Lung (tissue), 12 donors: ENCODE data around the gene PCBP3. TPM values are rescaled to one million over a fixed set of nuclear protein-coding genes. Genes with fewer than 3 reads are reported as not detected.

ENCODE experiments used
- ATAC-seq: fragments of 200-7000 bp; cut with Tn5 transposase; one replicate; pipeline ENCODE4 v1.9.1; 2020; ENCODE audit warnings: moderate number of reproducible peaks; ENCODE audit not compliant: insufficient read depth, low FRiP score
- DNase-seq, 3 donors: peaks; one replicate each; pipeline ENCODE4 v3.0.0-alpha.2; 2013 to 2017
- H3K27ac ChIP-seq, 2 donors: one replicate each; pipeline ENCODE4 v1.5.1; 2013; ENCODE audit warnings: mild to moderate bottlenecking in 2 of 2, moderate library complexity in 2 of 2, control low read depth in 1 of 2, inconsistent platforms in 1 of 2, low read depth in 1 of 2, low read length in 1 of 2
- H3K27me3 ChIP-seq, 3 donors: one replicate each; pipeline ENCODE4 v1.5.1; 2013; ENCODE audit warnings: low read length in 2 of 3; ENCODE audit not compliant: control insufficient read depth in 3 of 3, insufficient read depth in 3 of 3
- H3K36me3 ChIP-seq, 4 donors: one replicate each; pipeline ENCODE4 v1.5.1; 2013; ENCODE audit warnings: low read length in 4 of 4, mild to moderate bottlenecking in 1 of 4, moderate library complexity in 1 of 4; ENCODE audit not compliant: control insufficient read depth in 4 of 4, insufficient read depth in 4 of 4
- H3K4me1 ChIP-seq, 5 donors: one replicate each; pipeline ENCODE4 v1.5.1; 2013; ENCODE audit warnings: low read length in 5 of 5, mild to moderate bottlenecking in 2 of 5, moderate library complexity in 1 of 5; ENCODE audit not compliant: control insufficient read depth in 5 of 5, insufficient read depth in 5 of 5
- H3K4me3 ChIP-seq: one replicate; pipeline ENCODE4 v1.5.1; 2013; ENCODE audit warnings: mild to moderate bottlenecking, control low read depth, moderate library complexity
- H3K9ac ChIP-seq, 2 donors: one replicate each; pipeline ENCODE4 v1.5.1; 2013; ENCODE audit warnings: low read length in 2 of 2, control low read depth in 1 of 2; ENCODE audit not compliant: insufficient read depth in 1 of 2
- H3K9me3 ChIP-seq, 4 donors: one replicate each; pipeline ENCODE4 v1.5.1; 2013; ENCODE audit warnings: low read length in 3 of 4, mild to moderate bottlenecking in 1 of 4, moderate library complexity in 1 of 4; ENCODE audit not compliant: control insufficient read depth in 4 of 4, insufficient read depth in 3 of 4
- CTCF ChIP-seq: IDR thresholded peaks from 2 replicates; pipeline ENCODE4 v1.5.1; 2012; ENCODE audit warnings: mild to moderate bottlenecking; ENCODE audit errors: control extremely low read depth, extremely low read depth
- WGBS, 2 donors: extraction: QIAGEN DNeasy Blood & Tissue Kit; methylation state at CpG; one replicate each; pipeline ENCODE4 v1.1.7; 2013; 5-methylcytosine and 5-hydroxymethylcytosine counted together
- polyA plus RNA-seq, 2 donors: library from polyadenylated mRNA; stranded (reverse); fragments of 200-250 nt; gene quantifications; one replicate each; pipeline ENCODE4 v1.2.1, GENCODE V29; 2013
- total RNA-seq, 2 donors: library from RNA; depleted of rRNA in 1 of 2; stranded (reverse); fragments of >200 nt in 1 of 2; gene quantifications; one replicate each; pipeline ENCODE4 v1.2.1, GENCODE V29; 2014 to 2021
- donor health status: control.
- donor health status: control.
- donor health status: Bipolar disorder and iron deficiency.
- donor health status: healthy.
- donor health status: DM: yes; HTN: yes; CAD: no.

Gene PCBP3
- total and polyA plus RNA-seq, 4 donors: 1.6 to 8.2 (median 3.1) TPM

DNA sequence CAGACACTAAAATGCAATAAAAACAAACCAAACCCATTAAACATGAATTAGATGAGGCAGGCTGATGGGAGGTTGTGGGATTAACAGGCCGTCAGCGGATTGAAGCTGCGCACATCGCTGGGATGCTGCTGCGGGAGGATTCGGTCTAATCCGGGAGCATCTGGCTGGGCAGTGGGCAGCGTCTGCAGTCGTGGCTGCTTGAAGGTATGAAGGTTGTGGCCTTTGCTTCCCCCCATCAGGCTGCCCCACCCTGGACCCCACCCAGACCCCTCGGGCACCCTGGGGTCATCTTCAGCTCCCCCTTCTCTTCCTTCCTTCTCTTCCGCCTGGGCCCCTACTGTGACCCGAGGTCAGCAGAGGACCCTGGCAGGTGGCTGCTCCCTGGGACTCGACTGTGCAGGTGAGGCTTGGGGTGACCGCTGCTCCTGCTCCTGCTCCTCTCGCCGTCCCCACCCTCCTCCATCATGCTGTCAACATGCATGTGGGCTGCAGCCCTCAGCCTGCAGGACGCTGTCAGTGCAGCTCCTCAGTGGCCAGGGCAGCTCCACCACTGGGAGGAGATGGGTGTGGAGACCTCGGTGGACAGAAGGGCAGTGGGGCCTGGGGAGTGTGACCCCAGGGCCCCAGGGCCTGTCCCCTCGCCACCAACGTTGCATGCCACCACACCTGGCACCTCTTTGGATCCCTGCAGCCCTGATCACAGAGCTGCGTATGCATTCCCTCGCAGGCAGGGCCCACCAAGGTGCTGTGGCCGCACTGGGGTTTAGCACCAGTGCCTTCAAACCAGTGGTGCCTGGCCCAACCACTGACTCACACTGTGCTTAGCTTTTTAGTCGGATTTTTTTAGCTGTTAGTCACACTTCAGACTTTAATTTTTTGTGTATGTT is 225.8 kb downstream of the PCBP3 start:
- TF ChIP-seq CTCF: no peak
- Histone ChIP-seq H3K9ac (no peak overlapping the region), H3K36me3 (no peaks in the 10 kb centered on the region), H3K9me3 (no peaks in the 10 kb centered on the region), H3K4me3 (no peak overlapping the region), H3K27ac (no peak overlapping the region), H3K4me1 (no peaks in the 10 kb centered on the region), H3K27me3 (peaks cover 0 to 2% (median 0%) of the 10 kb centered on the region in 3 donors)
- DNase-seq: no peak
- WGBS, 2 donors: 83 to 88% methylated on average over 24 of the region's 24 CpGs
- ATAC-seq: no peak

DNA sequence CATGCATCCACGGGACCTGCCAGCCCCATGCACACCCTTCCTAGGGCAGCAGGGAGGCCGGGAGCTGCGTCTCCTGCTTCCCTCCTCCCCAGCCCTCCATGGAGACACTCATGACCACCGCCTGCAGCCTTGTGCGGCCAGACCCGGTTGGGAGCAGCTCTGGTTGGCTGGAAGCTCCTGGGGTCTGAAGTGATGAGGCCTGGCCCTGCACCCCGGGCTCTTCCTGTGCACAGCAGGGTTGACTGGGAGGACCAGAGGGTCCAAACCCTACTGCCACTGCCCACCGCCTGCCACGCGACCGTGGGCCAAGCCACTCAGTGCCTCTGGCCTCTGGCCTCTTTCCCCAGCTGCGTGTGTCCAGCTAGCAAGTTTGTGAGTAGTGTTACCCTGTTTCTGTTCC is 226.9 kb downstream of the PCBP3 start:
- DNase-seq (no peak), ATAC-seq (no peak)
- Histone ChIP-seq H3K27me3 (peaks cover 0 to 4% (median 2%) of the 10 kb centered on the region in 3 donors), H3K9me3 (no peaks in the 10 kb centered on the region), H3K4me3 (no peak overlapping the region), H3K36me3 (no peaks in the 10 kb centered on the region), H3K9ac (no peak overlapping the region), H3K27ac (no peak overlapping the region), H3K4me1 (peaks cover 0 to 8% (median 0%) of the 10 kb centered on the region in 5 donors)
- no peak for TF ChIP-seq CTCF
- WGBS, 2 donors: 83 to 85% methylated on average over 11 to 12 of the region's 12 CpGs

DNA sequence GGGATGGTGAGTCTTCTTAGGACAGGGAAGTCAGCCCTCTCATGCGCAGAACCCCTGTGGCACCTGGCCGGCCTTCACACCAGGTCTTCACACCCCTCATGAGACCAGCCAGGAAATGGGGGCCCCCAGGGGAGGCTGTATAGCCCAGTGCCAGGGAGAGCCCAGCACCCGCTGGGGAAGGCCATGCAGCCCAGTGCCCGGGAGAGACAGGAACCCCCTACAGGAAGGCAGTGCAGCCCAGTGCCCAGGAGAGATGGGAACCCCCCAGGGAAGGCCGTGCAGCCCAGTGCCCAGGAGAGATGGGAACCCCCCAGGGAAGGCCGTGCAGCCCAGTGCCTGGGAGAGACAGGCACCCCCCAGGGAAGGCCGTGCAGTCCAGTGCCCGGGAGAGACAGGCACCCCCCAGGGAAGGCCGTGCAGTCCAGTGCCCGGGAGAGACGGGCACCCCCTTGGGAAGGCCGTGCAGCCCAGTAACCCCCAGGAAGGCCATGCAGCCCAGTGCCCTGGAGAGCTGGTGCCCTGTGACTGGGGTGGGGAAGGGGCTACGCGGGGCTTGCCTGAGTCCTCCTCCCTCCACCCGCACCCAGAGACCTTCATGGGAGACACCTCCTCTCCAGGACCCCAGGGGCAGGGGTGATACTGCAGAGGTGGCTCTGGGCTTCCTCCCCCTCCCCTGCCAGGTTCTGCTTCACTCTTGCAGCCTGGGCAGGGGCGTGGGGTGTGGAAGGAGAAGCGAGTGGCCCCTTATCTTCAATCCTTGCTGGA is 227.5 kb downstream of the PCBP3 start:
- H3K4me3 ChIP-seq: no peak overlapping the region
- no peaks in the 10 kb centered on the region for H3K36me3 ChIP-seq
- no peak for DNase-seq
- no peaks in the 10 kb centered on the region for H3K9me3 ChIP-seq
- TF ChIP-seq CTCF: no peak
- H3K9ac ChIP-seq: no peak overlapping the region
- 81 to 83% methylated on average over 17 of the region's 17 CpGs for whole genome bisulfite sequencing, 2 donors
- H3K4me1 ChIP-seq: peaks cover 0 to 14% (median 0%) of the 10 kb centered on the region in 5 donors
- no peak for ATAC-seq
- peaks cover 0 to 4% (median 2%) of the 10 kb centered on the region in 3 donors for H3K27me3 ChIP-seq
- H3K27ac ChIP-seq: no peak overlapping the region
